ENCODE results near the gene VSIG4.

VSIG4 gene

GRCh38 chrX:66000628-66001272 lies 39.1 kb downstream of the VSIG4 start:
- Histone ChIP-seq H3K4me2 (peak overlapping the region; percentile 25), H3K27me3 (ENCODE audit: insufficient read depth, low read depth) (no peaks in the 10 kb centered on the region), H4K20me1 (ENCODE audit: insufficient read depth) (no peaks in the 10 kb centered on the region), H3K36me3 (ENCODE audit: insufficient read depth) (no peaks in the 10 kb centered on the region), H3K9ac (no peak overlapping the region), H3K4me1 (ENCODE audit: low read depth, poor library complexity, severe bottlenecking) (peaks cover 33% of the 10 kb centered on the region), H3K4me3 (IDR thresholded peaks at IDR 0.05; ENCODE audit: insufficient read depth, low read depth, low read length) (no peak overlapping the region), H3K27ac (peak overlapping the region; percentile 20; the same call in 1 of the 2 replicates), H2AFZ (ENCODE audit: low read depth) (no peak overlapping the region), H3K79me2 (ENCODE audit: insufficient read depth, low read depth) (no peaks in the 10 kb centered on the region)
- TF ChIP-seq, protein P1, sequence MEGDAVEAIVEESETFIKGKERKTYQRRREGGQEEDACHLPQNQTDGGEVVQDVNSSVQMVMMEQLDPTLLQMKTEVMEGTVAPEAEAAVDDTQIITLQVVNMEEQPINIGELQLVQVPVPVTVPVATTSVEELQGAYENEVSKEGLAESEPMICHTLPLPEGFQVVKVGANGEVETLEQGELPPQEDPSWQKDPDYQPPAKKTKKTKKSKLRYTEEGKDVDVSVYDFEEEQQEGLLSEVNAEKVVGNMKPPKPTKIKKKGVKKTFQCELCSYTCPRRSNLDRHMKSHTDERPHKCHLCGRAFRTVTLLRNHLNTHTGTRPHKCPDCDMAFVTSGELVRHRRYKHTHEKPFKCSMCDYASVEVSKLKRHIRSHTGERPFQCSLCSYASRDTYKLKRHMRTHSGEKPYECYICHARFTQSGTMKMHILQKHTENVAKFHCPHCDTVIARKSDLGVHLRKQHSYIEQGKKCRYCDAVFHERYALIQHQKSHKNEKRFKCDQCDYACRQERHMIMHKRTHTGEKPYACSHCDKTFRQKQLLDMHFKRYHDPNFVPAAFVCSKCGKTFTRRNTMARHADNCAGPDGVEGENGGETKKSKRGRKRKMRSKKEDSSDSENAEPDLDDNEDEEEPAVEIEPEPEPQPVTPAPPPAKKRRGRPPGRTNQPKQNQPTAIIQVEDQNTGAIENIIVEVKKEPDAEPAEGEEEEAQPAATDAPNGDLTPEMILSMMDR (conservative IDR thresholded peaks at IDR 0.05; ENCODE audit: low read depth, low read length) = no peak

DNA sequence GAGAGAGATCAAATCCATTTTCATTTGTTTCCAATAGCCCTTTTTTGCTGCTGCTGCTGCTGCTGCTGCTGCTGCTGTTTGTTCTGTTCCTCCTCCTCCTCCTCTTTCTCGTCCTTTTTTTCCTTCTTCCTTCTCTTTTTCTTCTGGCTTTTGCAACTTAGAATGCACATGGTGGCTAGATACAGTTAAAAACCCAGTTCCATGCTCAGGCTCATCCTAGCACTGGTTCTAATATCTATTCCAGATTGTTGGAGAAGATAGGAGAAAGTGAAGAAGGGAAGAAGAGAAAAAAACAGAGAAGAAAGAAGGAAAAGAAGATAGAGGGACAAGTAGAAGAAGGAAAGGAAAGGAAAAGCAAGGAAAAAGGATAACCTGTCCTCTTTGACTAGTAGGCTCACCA lies 39.7 kb downstream of the VSIG4 start:
- H3K9ac ChIP-seq = no peak overlapping the region
- H3K36me3 ChIP-seq (ENCODE audit: insufficient read depth) = no peaks in the 10 kb centered on the region
- H4K20me1 ChIP-seq (ENCODE audit: insufficient read depth) = no peaks in the 10 kb centered on the region
- no peaks in the 10 kb centered on the region for H3K79me2 ChIP-seq (ENCODE audit: insufficient read depth, low read depth)
- no peak overlapping the region for H3K4me2 ChIP-seq
- H3K4me1 ChIP-seq (ENCODE audit: low read depth, poor library complexity, severe bottlenecking) = peaks cover 33% of the 10 kb centered on the region
- H3K4me3 ChIP-seq (IDR thresholded peaks at IDR 0.05; ENCODE audit: insufficient read depth, low read depth, low read length) = no peak overlapping the region
- no peaks in the 10 kb centered on the region for H3K27me3 ChIP-seq (ENCODE audit: insufficient read depth, low read depth)
- H3K27ac ChIP-seq = no peak overlapping the region
- TF ChIP-seq, protein P1 (conservative IDR thresholded peaks at IDR 0.05; ENCODE audit: low read depth, low read length) = no peak
- no peak overlapping the region for H2AFZ ChIP-seq (ENCODE audit: low read depth)

- Histone ChIP-seq H3K27ac (no peak overlapping the region), H3K4me2 (no peak overlapping the region), H3K36me3 (ENCODE audit: insufficient read depth) (no peaks in the 10 kb centered on the region), H4K20me1 (ENCODE audit: insufficient read depth) (no peaks in the 10 kb centered on the region), H3K79me2 (ENCODE audit: insufficient read depth, low read depth) (no peaks in the 10 kb centered on the region), H3K27me3 (ENCODE audit: insufficient read depth, low read depth) (no peaks in the 10 kb centered on the region), H3K4me3 (IDR thresholded peaks at IDR 0.05; ENCODE audit: insufficient read depth, low read depth, low read length) (no peak overlapping the region), H2AFZ (ENCODE audit: low read depth) (no peak overlapping the region), H3K4me1 (ENCODE audit: low read depth, poor library complexity, severe bottlenecking) (peaks cover 37% of the 10 kb centered on the region), H3K9ac (no peak overlapping the region)
- TF ChIP-seq, protein P1 (conservative IDR thresholded peaks at IDR 0.05; ENCODE audit: low read depth, low read length) = no peak
These were observed 40.2 kb downstream of the VSIG4 start for GRCh38 chrX:65999563-66000148.

DNA sequence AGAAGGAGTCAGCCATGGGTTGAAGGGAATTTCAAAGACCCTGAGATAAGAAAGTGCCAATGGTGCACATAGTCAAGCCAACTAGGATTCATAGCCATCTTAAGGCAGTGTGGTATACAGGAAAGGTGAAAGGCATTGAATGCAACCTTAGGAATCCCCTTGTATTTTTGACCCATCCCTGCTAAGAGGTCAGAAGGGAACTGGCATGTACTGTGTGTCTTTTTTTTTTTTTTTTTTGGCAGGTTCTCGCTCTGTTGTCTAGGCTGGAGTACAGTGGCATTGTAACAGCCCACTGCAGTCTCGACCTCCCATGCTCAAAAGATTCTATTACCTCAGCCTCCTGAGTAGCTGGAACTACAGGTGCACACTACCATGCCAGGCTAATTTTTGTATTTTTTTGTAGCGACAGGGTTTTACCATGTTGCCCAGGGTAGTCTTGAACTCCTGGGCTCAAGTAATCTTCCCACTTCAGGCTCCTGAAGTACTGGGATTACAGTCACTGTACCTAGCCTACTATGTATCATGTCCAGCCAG lies 40.8 kb downstream of the VSIG4 start:
- no peak overlapping the region for H2AFZ ChIP-seq (ENCODE audit: low read depth)
- H4K20me1 ChIP-seq (ENCODE audit: insufficient read depth) = no peaks in the 10 kb centered on the region
- no peak overlapping the region for H3K9ac ChIP-seq
- no peak overlapping the region for H3K4me2 ChIP-seq
- H3K27me3 ChIP-seq (ENCODE audit: insufficient read depth, low read depth) = no peaks in the 10 kb centered on the region
- no peaks in the 10 kb centered on the region for H3K79me2 ChIP-seq (ENCODE audit: insufficient read depth, low read depth)
- H3K4me3 ChIP-seq (IDR thresholded peaks at IDR 0.05; ENCODE audit: insufficient read depth, low read depth, low read length) = no peak overlapping the region
- TF ChIP-seq, protein P1 (conservative IDR thresholded peaks at IDR 0.05; ENCODE audit: low read depth, low read length) = no peak
- H3K36me3 ChIP-seq (ENCODE audit: insufficient read depth) = no peaks in the 10 kb centered on the region
- H3K27ac ChIP-seq = no peak overlapping the region
- H3K4me1 ChIP-seq (ENCODE audit: low read depth, poor library complexity, severe bottlenecking) = peaks cover 43% of the 10 kb centered on the region

Data from KMS-11 (cell line).